SK-N-DZ (cell line): Measurements from ENCODE around the gene TMEM132C.

Experiments
- DNase-seq: peaks from one replicate; pipeline ENCODE4 v3.0.0-alpha.2; 2015; ENCODE audit warnings: low spot score

TMEM132C gene

DNA sequence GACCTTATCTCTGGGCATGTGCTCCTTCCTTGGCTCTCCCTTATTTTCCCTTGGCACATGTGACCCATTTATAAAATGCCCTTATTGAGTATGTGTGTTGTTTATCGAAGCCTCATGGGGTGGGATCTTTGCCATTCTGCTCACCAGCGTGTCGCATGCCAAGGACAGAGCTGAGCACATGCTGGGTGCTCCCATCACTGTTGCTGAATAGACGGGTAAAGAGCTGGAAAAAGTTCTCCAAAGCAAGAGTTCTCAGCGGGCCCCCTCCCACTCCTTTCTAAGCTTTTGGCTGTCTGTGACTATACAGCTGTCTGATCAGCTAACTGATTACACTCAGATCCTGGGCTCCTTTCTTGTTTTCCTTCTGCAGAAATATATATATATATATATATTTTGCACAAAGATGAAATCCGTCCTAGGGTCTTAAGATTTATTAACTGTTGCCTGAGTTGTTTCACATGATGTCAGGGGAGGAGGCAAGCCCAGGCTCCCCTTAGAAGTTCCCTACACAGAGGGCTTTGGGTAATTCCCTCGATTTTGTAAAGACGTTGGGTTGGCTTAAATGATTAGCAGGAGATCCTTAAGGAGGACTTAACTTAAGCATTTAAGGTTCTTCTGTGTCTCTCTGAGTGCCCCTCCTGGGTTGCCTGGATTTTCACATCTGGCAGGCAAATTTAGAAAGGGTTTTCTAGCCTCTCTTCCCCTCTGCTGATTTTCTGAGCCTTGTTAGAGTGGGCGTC is 71.6 kb downstream of the TMEM132C start:
- DNase-seq, result no peak

GRCh38 chr12:128339126-128339520 is 72.2 kb downstream of the TMEM132C start:
- DNase-seq, result peak; percentile 62

GRCh38 chr12:128339631-128340030 is 72.7 kb downstream of the TMEM132C start:
- DNase-seq, result no peak

DNA sequence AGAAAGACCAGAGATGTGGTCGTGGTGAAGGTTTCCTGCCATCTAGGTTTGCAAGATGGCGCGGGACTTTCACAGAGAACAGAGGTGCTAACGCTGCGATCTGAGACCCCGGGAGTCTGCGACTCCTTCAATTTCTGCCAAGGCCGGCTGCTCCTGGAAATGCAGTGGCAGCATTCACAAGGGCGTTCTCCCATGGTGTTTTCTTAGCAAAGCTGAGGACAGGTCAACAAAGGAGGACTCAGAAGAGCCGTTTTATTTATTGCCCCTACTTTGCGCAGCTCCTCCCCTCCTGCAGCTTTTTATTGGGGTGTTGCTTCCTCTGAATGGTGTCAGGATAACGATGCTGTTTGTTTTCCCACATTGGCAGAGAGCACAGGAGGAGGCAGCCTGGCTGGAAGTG is 86.3 kb downstream of the TMEM132C start:
- no peak for DNase-seq

- no peak for DNase-seq
Measured at GRCh38 chr12:128356547-128356946, 89.6 kb downstream of the TMEM132C start.

GRCh38 chr12:128361400-128361995 is 94.5 kb downstream of the TMEM132C start:
- no peak for DNase-seq

GRCh38 chr12:128365032-128365431 is 98.1 kb downstream of the TMEM132C start:
- DNase-seq, result no peak

DNA sequence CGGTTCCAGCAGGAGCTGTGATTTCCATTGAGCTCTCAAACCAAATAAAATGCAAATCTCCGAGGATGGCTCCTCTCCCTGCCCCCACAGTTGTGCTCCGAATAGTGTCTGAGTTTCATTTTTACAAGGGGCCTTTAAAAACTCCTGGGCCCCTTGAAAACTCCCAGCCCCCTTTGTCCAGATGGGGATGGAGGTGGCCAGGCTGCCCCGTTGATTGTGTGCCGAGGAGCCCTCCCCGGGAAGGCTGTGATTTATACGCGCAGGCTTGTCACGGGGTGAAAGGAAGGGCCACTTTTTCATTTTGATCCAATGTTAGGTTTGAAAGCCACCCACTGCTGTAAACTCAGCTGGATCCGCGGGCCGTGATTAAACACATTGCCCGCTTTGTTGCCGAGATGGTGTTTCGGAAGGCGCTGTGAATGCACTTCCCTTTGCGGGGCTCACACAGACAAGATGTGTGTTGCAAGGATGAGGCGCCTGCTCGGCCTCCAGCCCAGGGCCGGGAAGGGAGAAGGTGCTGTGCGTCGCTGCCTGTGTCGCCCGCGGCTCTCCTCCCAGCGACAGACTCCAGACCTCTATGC is 98.8 kb downstream of the TMEM132C start:
- peak; percentile 45 for DNase-seq

- no peak for DNase-seq
Measured at GRCh38 chr12:128367961-128368360, 101.0 kb downstream of the TMEM132C start.

GRCh38 chr12:128381541-128381940 is 114.6 kb downstream of the TMEM132C start:
- no peak for DNase-seq

DNA sequence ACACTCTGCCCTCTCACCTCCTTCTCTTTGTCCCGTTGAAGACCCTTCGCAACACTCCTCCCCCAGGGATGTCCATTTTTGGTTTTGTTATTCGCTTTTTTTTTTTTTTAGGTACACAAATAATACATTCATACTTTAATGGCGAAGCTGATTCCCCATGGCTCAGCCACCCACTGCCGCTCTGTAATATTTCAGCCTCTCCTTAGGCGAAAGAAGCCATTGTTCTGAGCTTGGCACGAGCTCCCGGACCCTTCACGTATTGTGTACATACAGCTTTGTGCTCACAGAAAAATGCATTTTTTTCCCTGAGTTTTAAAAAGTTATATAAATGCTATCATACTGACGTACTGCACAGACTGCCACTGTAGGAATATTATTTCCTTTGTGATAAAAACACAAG is 115.0 kb downstream of the TMEM132C start:
- DNase-seq, result no peak

- no peak for DNase-seq
Measured at GRCh38 chr12:128382946-128383345, 116.0 kb downstream of the TMEM132C start.

DNA sequence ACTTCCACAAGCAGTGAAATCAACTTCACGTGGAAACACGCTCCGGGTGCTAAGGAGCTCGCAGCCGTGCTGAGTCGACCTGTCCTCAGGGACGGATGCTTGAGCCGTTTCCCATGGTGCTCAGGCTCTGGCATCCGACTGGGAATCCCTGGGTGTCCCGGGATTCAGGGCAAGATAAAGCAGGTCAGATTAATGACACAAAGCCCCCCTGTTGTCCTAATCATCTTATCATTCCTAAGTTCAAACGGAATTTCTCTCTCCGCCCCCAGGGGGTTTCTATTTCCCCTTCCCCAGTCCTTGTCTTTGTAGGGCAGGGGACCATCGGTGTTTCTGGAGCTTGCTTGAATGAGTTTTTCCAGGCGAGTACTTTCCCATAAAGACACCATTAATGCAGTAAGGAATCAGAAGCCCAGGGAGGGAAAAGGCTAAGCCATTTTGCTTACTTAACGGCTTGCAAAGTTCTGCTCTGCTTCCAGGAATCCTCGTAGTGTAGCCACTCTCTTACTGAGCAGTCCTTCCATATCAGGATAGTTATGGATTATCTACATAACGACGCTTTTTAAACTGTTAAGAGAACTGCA is 116.5 kb downstream of the TMEM132C start:
- DNase-seq, result no peak

DNA sequence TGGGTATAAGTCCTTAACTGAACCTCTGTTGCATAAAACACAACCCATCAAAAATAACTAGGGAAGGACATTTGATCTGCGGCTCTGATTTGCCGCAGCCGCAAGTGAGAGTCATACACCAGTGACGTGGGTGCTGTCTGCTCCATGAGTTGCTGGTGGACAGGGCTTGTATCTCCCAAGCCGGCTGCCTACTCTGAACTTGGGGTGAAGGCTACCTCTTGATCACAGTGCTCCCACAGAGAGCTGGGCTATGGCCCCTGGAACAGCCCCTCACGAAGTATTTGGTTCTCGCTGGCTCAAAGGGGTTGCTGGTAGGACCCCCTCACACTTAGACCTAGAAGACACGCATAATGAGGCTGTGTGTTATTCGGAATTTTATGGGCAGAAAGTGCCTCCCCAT is 118.8 kb downstream of the TMEM132C start:
- no peak for DNase-seq

DNA sequence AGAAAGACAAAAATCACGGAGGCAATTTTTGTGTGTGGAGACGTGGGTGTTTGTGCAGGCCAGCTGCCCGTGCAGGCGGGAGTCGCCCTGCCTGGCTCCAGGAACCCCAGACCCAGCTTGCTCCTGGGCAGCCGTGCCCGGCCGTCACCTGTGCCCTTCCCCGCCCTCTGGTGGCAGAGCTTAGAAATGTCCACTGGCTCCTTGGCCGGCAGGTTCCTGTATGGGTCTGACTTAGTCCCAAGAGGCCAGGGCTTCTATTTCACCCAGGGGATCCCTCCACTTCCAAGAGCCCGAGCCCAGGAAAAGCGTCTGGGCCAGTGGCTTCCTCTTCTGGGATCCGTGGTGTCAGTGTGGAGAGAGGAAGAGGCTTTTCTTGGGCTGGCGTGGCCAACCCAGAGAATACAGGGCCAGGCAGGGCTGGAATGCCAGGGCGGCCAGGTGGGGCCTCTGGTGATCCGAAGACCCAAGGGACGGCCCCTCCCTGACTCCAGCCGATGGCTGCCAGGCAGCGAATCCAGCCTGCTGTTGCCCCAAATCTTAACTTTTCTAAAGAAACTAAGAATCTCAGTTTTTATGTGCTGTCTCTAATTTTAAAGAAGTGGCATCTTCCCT is 120.9 kb downstream of the TMEM132C start:
- peak; percentile 78 for DNase-seq

DNA sequence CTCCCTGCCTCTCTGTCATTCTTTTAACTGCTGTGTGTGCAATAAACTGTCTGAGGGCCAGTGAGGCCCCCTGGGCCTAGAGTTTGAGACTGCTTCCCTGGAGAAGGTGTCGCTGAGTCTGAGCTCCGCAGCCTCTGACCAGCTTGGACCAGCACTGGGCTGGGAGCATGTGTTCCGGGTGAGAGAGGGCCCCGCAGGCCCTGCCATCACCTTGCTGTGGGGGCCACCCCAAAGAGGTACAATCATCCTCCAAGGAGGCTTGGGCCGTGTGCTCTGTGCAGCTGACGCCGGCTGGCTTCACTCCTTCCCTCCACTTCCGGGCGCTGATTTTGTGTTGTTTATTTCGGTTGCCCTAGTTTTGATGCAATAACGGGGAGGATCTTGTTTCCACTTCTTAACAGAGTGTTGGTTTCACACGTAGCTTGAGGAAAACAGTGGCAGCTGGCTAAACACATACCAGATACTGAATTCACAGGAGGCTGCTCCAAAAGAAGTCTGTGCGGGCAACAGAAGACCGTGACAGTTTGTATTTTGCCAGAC is 121.6 kb downstream of the TMEM132C start:
- DNase-seq, result peak; percentile 22

GRCh38 chr12:128393346-128393745 is 126.4 kb downstream of the TMEM132C start:
- no peak for DNase-seq

DNA sequence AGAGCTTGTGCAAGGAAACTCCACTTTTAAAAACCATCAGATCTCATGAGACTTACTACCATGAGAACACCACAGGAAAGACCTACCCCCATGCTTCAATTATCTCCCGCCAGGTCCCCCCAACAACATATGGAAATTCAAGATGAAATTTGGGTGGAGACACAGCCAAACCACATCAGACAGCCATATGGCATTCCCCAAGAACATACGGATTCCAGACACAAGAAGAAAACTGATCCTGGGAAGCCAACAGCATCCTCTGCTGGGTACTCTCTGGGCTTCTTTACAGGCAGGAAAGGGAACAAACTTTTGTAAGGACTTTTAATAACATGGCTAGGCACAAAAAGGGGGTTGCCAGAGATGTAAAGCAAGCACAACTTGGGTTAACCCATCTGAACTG is 127.2 kb downstream of the TMEM132C start:
- DNase-seq, result no peak

GRCh38 chr12:128399253-128399652 is 132.3 kb downstream of the TMEM132C start:
- no peak for DNase-seq

- DNase-seq, result no peak
Measured at GRCh38 chr12:128402486-128403243, 135.7 kb downstream of the TMEM132C start.

DNA sequence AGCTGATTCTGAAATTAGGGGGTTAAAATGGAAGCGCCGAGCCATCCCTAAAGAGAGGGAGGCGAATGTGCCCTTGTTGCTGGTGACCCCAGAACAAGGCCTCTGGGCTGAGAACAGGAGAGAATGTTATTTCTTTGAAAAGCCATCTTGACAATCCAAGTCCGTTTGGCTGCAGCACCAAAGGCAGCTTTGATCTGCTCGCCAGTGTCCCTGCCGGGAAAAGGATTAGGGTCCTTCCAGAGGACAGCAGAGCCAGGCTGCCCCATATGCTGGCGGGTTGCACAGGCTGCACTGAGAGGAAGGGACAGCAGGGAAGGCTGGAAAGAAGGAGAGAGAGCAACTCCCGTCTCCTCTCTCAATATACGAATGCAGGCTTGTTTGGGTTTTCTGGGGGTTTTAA is 141.7 kb downstream of the TMEM132C start:
- no peak for DNase-seq
